Measurements from ENCODE around the gene TAMALIN.
"Not testable (repeated sequence)": the region's sequence is repeated elsewhere in the genome, so short reads cannot be mapped to it uniquely, and the experiment has no call there.

TAMALIN gene

DNA sequence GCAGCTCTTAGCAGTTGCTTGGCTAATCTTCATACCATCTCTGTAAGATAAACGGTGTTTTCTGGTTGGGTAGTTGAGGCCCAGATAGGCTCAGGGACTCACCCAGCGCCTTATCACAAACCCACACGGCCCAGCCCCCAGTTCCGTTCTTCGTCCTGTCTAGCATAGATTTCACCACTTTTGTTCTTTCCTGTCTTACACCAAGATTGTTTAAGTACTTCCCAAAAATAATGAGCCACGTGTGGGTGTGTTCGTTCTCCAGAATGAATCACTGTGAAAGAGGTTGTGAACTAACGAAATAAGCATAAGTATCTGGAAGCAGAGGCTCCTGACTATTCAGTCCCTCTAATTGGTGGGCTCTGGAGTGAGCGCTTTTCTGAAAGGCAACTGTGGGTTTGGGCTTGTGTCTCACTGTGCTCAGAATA lies 33.9 kb upstream of the TAMALIN start:
- ATAC-seq (replicated peaks; ENCODE audit: extremely low read depth, poor library complexity, severe bottlenecking) (peak; percentile 83), DNase-seq (ENCODE audit: low spot score in 2 of 2) (peak in 1 of 2 donors; percentile 56)
- H3K4me3 Mint-ChIP-seq = peak overlapping the region; percentile 41
- peak overlapping the region; percentile 3 for H3K27ac Mint-ChIP-seq (ENCODE audit: low read depth)
- no peaks in the 10 kb centered on the region for H3K9me3 Mint-ChIP-seq
- no peaks in the 10 kb centered on the region for H3K27me3 Mint-ChIP-seq
- H3K36me3 Mint-ChIP-seq (ENCODE audit: insufficient read depth) = peaks cover 15% of the 10 kb centered on the region
- peaks cover 63% of the 10 kb centered on the region for H3K4me1 Mint-ChIP-seq

DNA sequence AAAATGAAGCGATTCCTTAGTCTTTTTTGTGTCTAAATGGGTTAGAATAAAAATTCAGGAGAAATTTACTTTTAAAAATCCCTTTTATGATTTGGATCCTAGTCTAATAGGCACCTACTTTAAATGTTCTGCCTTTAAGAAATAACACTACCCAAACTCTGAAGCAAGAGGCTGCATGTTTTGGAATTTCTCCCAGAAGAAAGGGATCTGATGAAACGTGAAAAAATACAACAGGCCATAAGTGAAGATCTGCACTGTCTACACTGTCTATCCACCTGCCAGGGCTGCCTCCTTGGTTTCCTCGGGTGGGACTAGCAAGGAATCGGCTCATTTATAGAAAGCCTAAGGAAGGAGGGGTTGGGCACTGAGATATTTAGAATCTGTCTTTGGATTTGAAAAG lies 33.2 kb upstream of the TAMALIN start:
- Mint-ChIP-seq H3K4me3 (no peak overlapping the region), H3K27me3 (no peaks in the 10 kb centered on the region), H3K27ac (ENCODE audit: low read depth) (no peak overlapping the region), H3K9me3 (no peaks in the 10 kb centered on the region), H3K4me1 (peaks cover 63% of the 10 kb centered on the region), H3K36me3 (ENCODE audit: insufficient read depth) (peaks cover 18% of the 10 kb centered on the region)
- DNase-seq (ENCODE audit: low spot score in 2 of 2) (no peak), ATAC-seq (replicated peaks; ENCODE audit: extremely low read depth, poor library complexity, severe bottlenecking) (no peak)

DNA sequence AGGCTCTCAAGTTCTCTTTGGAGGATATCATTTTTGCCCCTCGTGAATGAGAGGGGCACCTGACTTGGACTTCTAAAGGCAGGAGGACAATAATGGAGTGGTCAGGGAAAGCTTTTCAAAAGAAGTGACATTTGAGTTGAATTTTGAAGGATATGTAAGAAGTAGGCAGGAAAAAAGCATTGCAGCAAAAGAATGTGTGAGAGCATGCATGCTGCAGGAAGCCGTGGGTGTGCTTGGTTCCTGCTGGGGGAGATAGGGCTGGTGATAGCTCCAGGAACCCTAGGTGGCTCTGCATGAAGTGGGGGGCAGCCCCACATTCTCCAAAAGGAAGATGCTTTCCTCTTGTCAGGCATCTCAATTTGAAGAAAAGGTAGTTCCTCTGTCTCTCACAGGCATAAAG lies 32.1 kb upstream of the TAMALIN start:
- no peak for DNase-seq (ENCODE audit: low spot score in 2 of 2)
- no peak overlapping the region for H3K27ac Mint-ChIP-seq (ENCODE audit: low read depth)
- no peaks in the 10 kb centered on the region for H3K9me3 Mint-ChIP-seq
- H3K4me1 Mint-ChIP-seq = peaks cover 66% of the 10 kb centered on the region
- H3K36me3 Mint-ChIP-seq (ENCODE audit: insufficient read depth) = peaks cover 20% of the 10 kb centered on the region
- no peak overlapping the region for H3K4me3 Mint-ChIP-seq
- no peak for ATAC-seq (replicated peaks; ENCODE audit: extremely low read depth, poor library complexity, severe bottlenecking)
- no peaks in the 10 kb centered on the region for H3K27me3 Mint-ChIP-seq

DNA sequence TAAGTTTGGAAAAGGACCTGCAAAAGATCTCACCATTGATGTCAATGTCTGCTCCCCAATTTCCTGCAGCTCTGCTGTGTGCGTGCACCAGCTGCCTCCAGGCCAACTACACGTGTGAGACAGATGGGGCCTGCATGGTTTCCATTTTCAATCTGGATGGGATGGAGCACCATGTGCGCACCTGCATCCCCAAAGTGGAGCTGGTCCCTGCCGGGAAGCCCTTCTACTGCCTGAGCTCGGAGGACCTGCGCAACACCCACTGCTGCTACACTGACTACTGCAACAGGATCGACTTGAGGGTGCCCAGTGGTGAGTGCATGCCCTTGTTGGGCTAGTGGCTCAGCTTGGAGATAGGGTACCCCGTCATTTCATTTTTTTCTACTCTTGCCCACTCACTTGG lies 31.6 kb upstream of the TAMALIN start:
- H3K4me3 Mint-ChIP-seq = no peak overlapping the region
- no peaks in the 10 kb centered on the region for H3K9me3 Mint-ChIP-seq
- DNase-seq (ENCODE audit: low spot score in 2 of 2) = no peak
- ATAC-seq (replicated peaks; ENCODE audit: extremely low read depth, poor library complexity, severe bottlenecking) = no peak
- H3K4me1 Mint-ChIP-seq = peaks cover 66% of the 10 kb centered on the region
- H3K36me3 Mint-ChIP-seq (ENCODE audit: insufficient read depth) = peaks cover 20% of the 10 kb centered on the region
- H3K27me3 Mint-ChIP-seq = no peaks in the 10 kb centered on the region
- H3K27ac Mint-ChIP-seq (ENCODE audit: low read depth) = no peak overlapping the region

DNA sequence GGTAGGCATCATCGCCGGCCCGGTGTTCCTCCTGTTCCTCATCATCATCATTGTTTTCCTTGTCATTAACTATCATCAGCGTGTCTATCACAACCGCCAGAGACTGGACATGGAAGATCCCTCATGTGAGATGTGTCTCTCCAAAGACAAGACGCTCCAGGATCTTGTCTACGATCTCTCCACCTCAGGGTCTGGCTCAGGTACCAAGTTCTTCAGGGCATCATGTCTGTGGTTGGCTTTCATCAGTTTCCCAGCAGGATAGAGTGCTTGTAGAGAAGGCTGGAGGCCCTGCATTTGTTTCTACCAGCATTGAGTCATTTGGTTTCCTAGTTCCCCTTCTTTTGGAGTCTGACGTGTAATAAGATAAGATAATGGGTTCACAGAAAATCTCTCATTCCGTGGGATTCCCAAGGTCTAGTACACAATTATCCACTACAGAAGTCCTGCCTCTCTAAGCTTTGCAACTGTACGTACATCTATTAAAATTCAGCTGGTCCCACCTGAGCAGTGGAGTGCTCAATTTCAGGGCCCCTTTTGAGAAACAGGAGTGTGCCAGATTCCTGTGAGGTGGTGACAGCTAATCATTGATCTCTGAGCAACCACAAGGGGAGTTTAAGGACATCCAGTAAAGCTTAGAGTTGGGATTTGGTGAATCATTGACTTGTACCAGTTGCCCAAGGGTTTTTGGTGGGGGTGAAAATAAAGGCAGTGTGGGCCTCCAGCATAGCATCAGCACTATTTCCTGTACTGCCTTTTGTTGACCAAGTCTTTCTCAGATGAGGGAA lies 30.2 kb upstream of the TAMALIN start:
- H3K9me3 Mint-ChIP-seq = no peaks in the 10 kb centered on the region
- DNase-seq (ENCODE audit: low spot score in 2 of 2) = no peak
- H3K4me3 Mint-ChIP-seq = no peak overlapping the region
- peaks cover 59% of the 10 kb centered on the region for H3K4me1 Mint-ChIP-seq
- no peaks in the 10 kb centered on the region for H3K27me3 Mint-ChIP-seq
- H3K27ac Mint-ChIP-seq (ENCODE audit: low read depth) = no peak overlapping the region
- no peak for ATAC-seq (replicated peaks; ENCODE audit: extremely low read depth, poor library complexity, severe bottlenecking)
- peaks cover 19% of the 10 kb centered on the region for H3K36me3 Mint-ChIP-seq (ENCODE audit: insufficient read depth)

DNA sequence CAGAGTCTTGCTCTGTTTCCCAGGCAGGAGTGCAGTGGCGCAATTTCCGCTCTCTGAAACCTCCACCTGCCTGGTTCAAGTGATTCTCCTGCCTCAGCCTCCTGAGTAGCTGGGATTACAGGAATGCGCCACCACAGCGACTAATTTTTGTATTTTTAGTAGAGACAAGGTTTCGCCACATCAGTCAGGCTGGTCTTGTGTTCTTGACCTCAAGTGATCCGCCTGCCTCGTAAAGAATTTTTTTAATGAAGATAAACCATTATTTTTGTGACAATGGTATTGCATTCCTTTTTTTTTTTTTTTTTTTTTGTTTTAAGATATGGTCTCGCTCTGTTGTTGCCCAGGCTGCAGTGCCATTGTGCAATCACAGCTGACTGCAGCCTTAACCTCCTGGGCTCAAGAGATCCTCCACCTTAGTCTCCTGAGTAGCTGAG lies 29.4 kb upstream of the TAMALIN start:
- Mint-ChIP-seq H3K4me1 (peaks cover 52% of the 10 kb centered on the region), H3K27ac (ENCODE audit: low read depth) (no peak overlapping the region), H3K27me3 (no peaks in the 10 kb centered on the region), H3K4me3 (no peak overlapping the region), H3K9me3 (no peaks in the 10 kb centered on the region), H3K36me3 (ENCODE audit: insufficient read depth) (peaks cover 19% of the 10 kb centered on the region)
- DNase-seq (ENCODE audit: low spot score in 2 of 2) (no peak), ATAC-seq (replicated peaks; ENCODE audit: extremely low read depth, poor library complexity, severe bottlenecking) (no peak)

DNA sequence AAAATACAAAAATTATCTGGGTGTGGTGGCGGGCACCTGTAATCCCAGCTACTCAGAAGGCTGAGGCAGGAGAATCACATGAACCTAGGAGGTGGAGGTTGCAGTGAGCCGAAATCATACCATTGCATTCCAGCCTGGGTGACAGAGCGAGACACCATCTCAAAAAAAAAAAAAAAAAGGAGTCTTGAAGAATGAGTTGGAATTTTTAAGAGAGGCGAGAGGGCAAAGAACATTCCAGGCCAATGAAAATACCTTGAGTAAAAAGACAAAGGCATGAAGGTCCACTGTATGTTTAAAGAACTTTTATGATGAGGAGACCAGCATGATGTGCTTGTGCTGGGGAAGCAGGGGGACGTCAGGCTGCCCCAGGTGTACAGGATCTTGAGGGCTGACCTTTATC lies 27.4 kb upstream of the TAMALIN start:
- peaks cover 19% of the 10 kb centered on the region for H3K36me3 Mint-ChIP-seq (ENCODE audit: insufficient read depth)
- not testable (repeated sequence) for H3K4me3 Mint-ChIP-seq; H3K9me3 Mint-ChIP-seq; DNase-seq (ENCODE audit: low spot score in 2 of 2); H3K27ac Mint-ChIP-seq (ENCODE audit: low read depth); H3K27me3 Mint-ChIP-seq; ATAC-seq (replicated peaks; ENCODE audit: extremely low read depth, poor library complexity, severe bottlenecking)
- peaks cover 32% of the 10 kb centered on the region for H3K4me1 Mint-ChIP-seq

DNA sequence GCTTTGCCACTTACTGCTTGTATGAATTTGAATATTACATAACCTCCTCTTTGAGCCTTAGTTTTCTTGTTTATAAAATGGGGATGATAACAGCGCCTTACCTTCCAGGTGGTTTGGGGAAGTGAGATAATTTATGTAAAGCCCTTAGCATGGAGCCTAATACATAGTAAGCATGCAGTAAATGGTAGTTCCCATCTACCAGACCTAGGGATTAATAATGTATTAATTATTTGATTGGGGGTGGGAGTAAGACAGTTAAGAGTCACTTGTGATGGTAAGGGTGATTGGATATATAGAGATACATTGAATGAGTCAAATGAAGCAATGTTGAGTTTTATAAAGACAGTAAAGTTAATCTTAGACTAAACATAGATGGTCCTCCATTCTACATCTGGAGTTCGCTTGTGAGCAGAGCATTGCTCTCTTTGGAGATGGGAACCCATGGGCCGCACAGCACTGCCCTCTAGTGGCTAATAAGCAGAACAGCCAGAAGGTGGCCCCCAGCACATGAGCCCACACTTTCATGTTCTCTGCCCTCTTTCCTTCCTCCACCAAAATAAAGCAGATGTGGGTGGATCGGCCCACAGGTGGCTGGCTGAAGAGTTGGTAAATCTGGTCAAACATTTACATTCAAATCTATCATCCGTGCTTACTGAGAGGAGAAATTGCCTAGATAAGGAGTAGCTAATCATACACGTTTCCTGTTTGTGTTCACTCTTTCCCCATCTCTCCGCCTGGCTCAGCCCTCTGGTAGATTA lies 26.5 kb upstream of the TAMALIN start:
- no peak overlapping the region for H3K27ac Mint-ChIP-seq (ENCODE audit: low read depth)
- DNase-seq (ENCODE audit: low spot score in 2 of 2) = peak; percentile 50 to 57
- peak; percentile 97 for ATAC-seq (replicated peaks; ENCODE audit: extremely low read depth, poor library complexity, severe bottlenecking)
- no peaks in the 10 kb centered on the region for H3K9me3 Mint-ChIP-seq
- no peak overlapping the region for H3K4me3 Mint-ChIP-seq
- H3K36me3 Mint-ChIP-seq (ENCODE audit: insufficient read depth) = peaks cover 17% of the 10 kb centered on the region
- H3K27me3 Mint-ChIP-seq = no peaks in the 10 kb centered on the region
- H3K4me1 Mint-ChIP-seq = peaks cover 23% of the 10 kb centered on the region

DNA sequence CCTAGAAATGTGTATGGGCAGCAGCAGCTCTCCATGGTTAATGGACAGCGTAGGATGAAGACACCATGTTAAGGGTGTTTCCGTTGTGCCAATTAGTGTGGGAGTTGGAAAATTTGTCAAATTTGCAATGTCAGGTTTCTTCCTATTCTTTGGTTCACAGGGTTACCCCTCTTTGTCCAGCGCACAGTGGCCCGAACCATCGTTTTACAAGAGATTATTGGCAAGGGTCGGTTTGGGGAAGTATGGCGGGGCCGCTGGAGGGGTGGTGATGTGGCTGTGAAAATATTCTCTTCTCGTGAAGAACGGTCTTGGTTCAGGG lies 26.0 kb upstream of the TAMALIN start:
- H3K36me3 Mint-ChIP-seq (ENCODE audit: insufficient read depth) = peaks cover 17% of the 10 kb centered on the region

DNA sequence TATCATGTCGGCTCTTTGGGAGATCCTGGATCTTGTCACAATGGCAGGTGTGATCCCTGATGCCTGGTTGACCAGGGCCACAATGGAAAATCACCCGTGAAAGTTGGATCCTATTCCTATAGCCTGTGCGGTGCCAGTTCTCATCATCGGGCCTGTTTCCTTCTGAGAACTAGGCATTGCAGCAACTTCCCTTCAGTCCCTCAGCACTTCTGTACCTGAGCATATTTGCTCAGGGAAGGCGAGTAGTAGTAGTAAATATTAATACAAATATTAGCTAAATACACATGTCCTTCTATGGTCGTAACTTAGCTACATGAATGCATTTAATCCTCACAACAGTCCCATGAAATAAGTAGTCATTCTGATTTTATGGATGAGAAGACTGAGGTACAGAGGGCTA lies 22.1 kb upstream of the TAMALIN start:
- H3K27ac Mint-ChIP-seq (ENCODE audit: low read depth) = no peak overlapping the region
- H3K36me3 Mint-ChIP-seq (ENCODE audit: insufficient read depth) = peaks cover 3% of the 10 kb centered on the region
- H3K27me3 Mint-ChIP-seq = no peaks in the 10 kb centered on the region
- no peak overlapping the region for H3K4me3 Mint-ChIP-seq
- no peaks in the 10 kb centered on the region for H3K9me3 Mint-ChIP-seq
- ATAC-seq (replicated peaks; ENCODE audit: extremely low read depth, poor library complexity, severe bottlenecking) (no peak), DNase-seq (ENCODE audit: low spot score in 2 of 2) (no peak)
- H3K4me1 Mint-ChIP-seq = peaks cover 13% of the 10 kb centered on the region

More for the DNA sequence above, 26.0 kb upstream of the TAMALIN start:
- no peak overlapping the region for H3K4me3 Mint-ChIP-seq
- H3K9me3 Mint-ChIP-seq = no peaks in the 10 kb centered on the region
- DNase-seq (ENCODE audit: low spot score in 2 of 2) (no peak), ATAC-seq (replicated peaks; ENCODE audit: extremely low read depth, poor library complexity, severe bottlenecking) (no peak)
- H3K27ac Mint-ChIP-seq (ENCODE audit: low read depth) = no peak overlapping the region
- peaks cover 17% of the 10 kb centered on the region for H3K4me1 Mint-ChIP-seq
- H3K27me3 Mint-ChIP-seq = no peaks in the 10 kb centered on the region

DNA sequence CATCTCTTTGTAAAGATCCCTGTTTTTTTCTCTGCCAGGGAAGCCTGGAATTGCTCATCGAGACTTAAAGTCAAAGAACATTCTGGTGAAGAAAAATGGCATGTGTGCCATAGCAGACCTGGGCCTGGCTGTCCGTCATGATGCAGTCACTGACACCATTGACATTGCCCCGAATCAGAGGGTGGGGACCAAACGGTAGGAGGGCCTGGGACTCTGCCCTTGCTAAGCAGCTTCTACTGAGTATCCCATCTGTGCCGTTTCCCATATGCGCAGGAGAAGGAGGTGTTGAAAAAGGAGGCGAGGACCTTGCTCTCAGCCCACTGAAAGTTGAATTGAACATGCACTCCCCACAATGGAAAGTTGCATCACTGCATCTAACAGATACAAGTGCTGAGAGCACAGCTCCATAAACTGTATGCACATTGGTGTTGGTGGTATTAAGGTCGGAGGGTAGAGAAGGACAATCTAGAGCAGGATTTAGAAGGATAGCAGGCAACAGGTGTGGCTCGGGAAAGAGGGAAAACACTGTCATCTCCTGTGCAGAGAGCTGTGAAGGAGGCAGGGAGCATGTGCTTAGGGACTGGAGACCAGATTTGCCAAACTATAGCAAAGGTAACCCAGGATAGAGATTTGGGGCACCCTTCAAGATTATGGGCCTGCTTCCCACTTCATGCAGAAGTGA lies 21.5 kb upstream of the TAMALIN start:
- no peaks in the 10 kb centered on the region for H3K27me3 Mint-ChIP-seq
- H3K4me1 Mint-ChIP-seq = peaks cover 6% of the 10 kb centered on the region
- DNase-seq (ENCODE audit: low spot score in 2 of 2) (no peak), ATAC-seq (replicated peaks; ENCODE audit: extremely low read depth, poor library complexity, severe bottlenecking) (no peak)
- no peaks in the 10 kb centered on the region for H3K9me3 Mint-ChIP-seq
- H3K36me3 Mint-ChIP-seq (ENCODE audit: insufficient read depth) = peaks cover 3% of the 10 kb centered on the region
- no peak overlapping the region for H3K27ac Mint-ChIP-seq (ENCODE audit: low read depth)
- H3K4me3 Mint-ChIP-seq = no peak overlapping the region

DNA sequence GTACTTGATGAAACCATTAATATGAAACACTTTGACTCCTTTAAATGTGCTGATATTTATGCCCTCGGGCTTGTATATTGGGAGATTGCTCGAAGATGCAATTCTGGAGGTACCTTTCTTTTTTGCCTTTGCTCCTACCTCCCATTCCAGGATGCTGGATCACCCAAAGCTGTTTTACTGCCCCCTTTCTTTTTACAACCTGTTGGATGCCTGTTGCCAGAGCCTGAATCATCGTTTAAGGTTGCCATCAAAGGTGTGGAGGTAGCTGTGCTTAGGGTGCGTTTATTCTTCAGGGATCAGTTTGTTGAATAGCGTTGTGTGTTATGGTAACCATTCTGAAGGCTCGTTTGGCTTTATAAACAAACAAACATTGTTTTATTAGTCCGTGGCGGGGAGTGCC lies 19.9 kb upstream of the TAMALIN start:
- H3K27me3 Mint-ChIP-seq = no peaks in the 10 kb centered on the region
- H3K27ac Mint-ChIP-seq (ENCODE audit: low read depth) = no peak overlapping the region
- no peak overlapping the region for H3K4me3 Mint-ChIP-seq
- DNase-seq (ENCODE audit: low spot score in 2 of 2) (no peak), ATAC-seq (replicated peaks; ENCODE audit: extremely low read depth, poor library complexity, severe bottlenecking) (no peak)
- H3K36me3 Mint-ChIP-seq (ENCODE audit: insufficient read depth) = peaks cover 3% of the 10 kb centered on the region
- no peaks in the 10 kb centered on the region for H3K9me3 Mint-ChIP-seq
- H3K4me1 Mint-ChIP-seq = no peaks in the 10 kb centered on the region

DNA sequence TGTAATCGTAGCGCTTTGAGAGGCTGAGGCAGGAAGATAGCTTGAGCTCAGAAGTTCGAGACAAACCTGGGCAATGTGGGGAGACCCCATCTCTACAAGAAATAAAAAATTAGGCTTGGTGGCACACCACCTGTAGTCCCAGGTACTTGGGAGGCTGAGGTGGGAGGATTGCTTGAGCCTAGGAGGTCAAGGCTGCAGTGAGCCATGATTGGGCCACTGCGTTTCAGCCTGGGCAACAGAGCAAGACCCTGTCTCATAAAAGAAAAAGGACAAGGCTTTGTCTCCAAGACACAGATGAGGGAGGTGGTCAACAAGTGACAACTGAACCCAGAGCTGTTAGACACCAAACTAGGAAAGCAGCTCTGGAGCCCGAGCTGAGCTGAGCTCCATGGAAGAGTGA lies 14.5 kb upstream of the TAMALIN start:
- Mint-ChIP-seq H3K27ac (ENCODE audit: low read depth) (no peak overlapping the region), H3K9me3 (no peaks in the 10 kb centered on the region), H3K36me3 (ENCODE audit: insufficient read depth) (peaks cover 7% of the 10 kb centered on the region), H3K27me3 (no peaks in the 10 kb centered on the region), H3K4me1 (peaks cover 4% of the 10 kb centered on the region), H3K4me3 (no peak overlapping the region)
- ATAC-seq (replicated peaks; ENCODE audit: extremely low read depth, poor library complexity, severe bottlenecking) = no peak
- no peak for DNase-seq (ENCODE audit: low spot score in 2 of 2)
